Suprapubic skin (tissue), 4 donors: ENCODE results near the gene KLHDC7B. TPM values are rescaled to one million over a fixed set of nuclear protein-coding genes. Genes with fewer than 3 reads are reported as not detected.
A peak's percentile ranks its signal among the peaks of the same experiment; 100 is the strongest.

ENCODE experiments used
- DNase-seq, 2 donors: peaks; one replicate each; pipeline ENCODE4 v3.0.0-alpha.2; 2019; ENCODE audit warnings: low spot score in 2 of 2
- H3K27ac ChIP-seq: fragments of 200-600 bp; sonication (generic); one replicate; pipeline ENCODE4 v1.5.1; 2019
- H3K27me3 ChIP-seq: fragments of 200-600 bp; sonication (generic); one replicate; pipeline ENCODE4 v1.5.1; 2019
- H3K36me3 ChIP-seq: fragments of 200-600 bp; sonication (generic); one replicate; pipeline ENCODE4 v1.5.1; 2019
- H3K4me1 ChIP-seq: fragments of 200-600 bp; sonication (generic); one replicate; pipeline ENCODE4 v1.5.1; 2019
- H3K4me3 ChIP-seq: fragments of 200-600 bp; sonication (generic); one replicate; pipeline ENCODE4 v1.5.1; 2019; ENCODE audit warnings: mild to moderate bottlenecking
- H3K9me3 ChIP-seq: fragments of 200-600 bp; sonication (generic); one replicate; pipeline ENCODE4 v1.5.1; 2019
- EP300 ChIP-seq: sonication (generic); formaldehyde crosslinking; IDR thresholded peaks from one replicate; pipeline ENCODE4 v1.6.1; 2017; ENCODE audit warnings: antibody characterized with exemption
- POLR2A ChIP-seq, 2 donors: fragments of 450-650 bp; IDR thresholded peaks; one replicate each; pipeline ENCODE4 v1.6.1; 2017; ENCODE audit warnings: antibody characterized with exemption in 2 of 2, mild to moderate bottlenecking in 2 of 2, moderate library complexity in 2 of 2
- POLR2AphosphoS5 ChIP-seq, 3 donors: sonication (generic); formaldehyde crosslinking; IDR thresholded peaks; one replicate each; pipeline ENCODE4 v1.6.1; 2017; ENCODE audit warnings: antibody characterized with exemption in 3 of 3
- WGBS: methylation state at CpG from one replicate; pipeline ENCODE4 v1.1.5; 2018; 5-methylcytosine and 5-hydroxymethylcytosine counted together
- total RNA-seq, 4 donors: library from RNA; depleted of rRNA; stranded (reverse); fragments of >200 nt; gene quantifications; one replicate each; pipeline ENCODE4 v1.1.0, GENCODE V29; 2016
- TF ChIP-seq, protein P1 (sequence below), 2 donors: fragments of 200-600 bp in 1 of 2; fragments of 450-650 bp in 1 of 2; sonication (generic) in 1 of 2; IDR thresholded peaks; one replicate each; pipeline ENCODE4 v1.5.1; 2016 to 2019; ENCODE audit warnings: antibody characterized with exemption in 2 of 2, mild to moderate bottlenecking in 1 of 2, moderate library complexity in 1 of 2

The KLHDC7B gene
- total RNA-seq, 4 donors from 2014 or later, result 0.26 TPM; not detected in 3

DNA sequence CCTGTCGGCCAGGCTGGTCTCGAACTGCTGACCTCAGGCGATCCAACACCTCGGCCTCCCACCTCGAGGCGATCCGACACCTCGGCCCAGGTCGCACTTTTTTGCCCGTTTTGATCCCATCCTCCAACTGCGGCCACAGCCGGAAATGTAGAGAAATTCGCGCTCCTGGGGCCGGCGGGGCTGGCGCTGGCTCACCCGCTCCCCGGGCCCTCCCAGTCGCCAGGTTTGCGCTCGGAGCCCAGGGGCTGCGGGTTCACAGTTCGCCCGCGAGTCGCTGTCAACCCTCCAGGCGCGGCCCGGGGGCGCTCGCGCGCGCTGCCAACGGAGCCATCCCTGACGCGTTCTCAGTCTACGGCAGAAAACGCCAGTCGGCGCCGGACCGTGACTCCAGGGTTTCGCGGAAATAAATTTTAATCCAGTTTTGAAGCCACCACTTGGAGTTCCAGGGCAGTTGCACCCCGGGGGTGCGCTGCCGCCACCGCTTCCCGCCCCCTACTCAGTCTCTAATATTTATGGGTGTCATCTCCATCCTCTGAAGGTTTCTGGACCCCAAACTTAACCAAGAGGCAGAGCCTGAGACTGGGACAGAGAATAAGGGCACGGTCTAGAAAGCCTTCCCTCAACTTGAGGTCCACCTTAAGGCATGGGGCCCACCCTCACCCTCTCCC lies 1.5 kb upstream of the KLHDC7B start:
- no peaks in the 10 kb centered on the region for H3K36me3 ChIP-seq
- DNase-seq, result peak; percentile 87 to 88
- H3K27ac ChIP-seq, result peak overlapping the region; percentile 72
- peaks cover 30% of the 10 kb centered on the region for H3K27me3 ChIP-seq
- peak overlapping the region; percentile 43 for H3K4me3 ChIP-seq
- TF ChIP-seq, protein P1, sequence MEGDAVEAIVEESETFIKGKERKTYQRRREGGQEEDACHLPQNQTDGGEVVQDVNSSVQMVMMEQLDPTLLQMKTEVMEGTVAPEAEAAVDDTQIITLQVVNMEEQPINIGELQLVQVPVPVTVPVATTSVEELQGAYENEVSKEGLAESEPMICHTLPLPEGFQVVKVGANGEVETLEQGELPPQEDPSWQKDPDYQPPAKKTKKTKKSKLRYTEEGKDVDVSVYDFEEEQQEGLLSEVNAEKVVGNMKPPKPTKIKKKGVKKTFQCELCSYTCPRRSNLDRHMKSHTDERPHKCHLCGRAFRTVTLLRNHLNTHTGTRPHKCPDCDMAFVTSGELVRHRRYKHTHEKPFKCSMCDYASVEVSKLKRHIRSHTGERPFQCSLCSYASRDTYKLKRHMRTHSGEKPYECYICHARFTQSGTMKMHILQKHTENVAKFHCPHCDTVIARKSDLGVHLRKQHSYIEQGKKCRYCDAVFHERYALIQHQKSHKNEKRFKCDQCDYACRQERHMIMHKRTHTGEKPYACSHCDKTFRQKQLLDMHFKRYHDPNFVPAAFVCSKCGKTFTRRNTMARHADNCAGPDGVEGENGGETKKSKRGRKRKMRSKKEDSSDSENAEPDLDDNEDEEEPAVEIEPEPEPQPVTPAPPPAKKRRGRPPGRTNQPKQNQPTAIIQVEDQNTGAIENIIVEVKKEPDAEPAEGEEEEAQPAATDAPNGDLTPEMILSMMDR (IDR thresholded peaks at IDR 0.05), result peak in 1 of 2 donors; percentile 45
- no peak for TF ChIP-seq EP300
- peaks cover 72% of the 10 kb centered on the region for H3K4me1 ChIP-seq
- no peaks in the 10 kb centered on the region for H3K9me3 ChIP-seq
- 5% methylated on average over 18 of the region's 52 CpGs for WGBS

DNA sequence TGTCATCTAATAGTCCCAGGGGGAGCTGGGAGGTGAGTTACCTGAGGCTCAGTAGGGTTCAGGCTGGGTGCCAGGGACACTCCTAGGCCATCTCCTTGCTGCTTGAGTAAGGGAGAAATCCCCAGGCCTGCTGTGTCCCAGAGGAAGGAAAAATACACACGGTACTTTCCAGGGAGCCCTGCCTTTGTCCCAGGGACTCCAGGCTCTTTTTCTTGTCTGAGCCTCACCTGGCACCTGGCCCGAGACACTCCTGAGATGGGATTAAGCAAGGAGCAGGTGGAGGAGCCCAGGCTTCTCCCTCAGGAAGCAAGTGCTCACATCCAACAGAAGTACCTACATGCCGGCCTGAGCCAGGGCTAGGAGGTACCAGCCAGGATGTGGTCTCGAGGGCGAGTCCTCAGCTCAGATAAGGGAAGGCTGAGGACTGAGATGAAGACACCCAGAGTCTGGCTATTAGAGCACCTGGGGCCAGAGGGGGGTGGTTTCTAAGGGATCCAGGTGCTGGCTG lies 899 bp upstream of the KLHDC7B start:
- WGBS, result 37% methylated on average over 4 of the region's 5 CpGs
- Histone ChIP-seq H3K9me3 (no peaks in the 10 kb centered on the region), H3K27ac (peak overlapping the region; percentile 72), H3K27me3 (peaks cover 34% of the 10 kb centered on the region), H3K4me3 (peak overlapping the region; percentile 43), H3K36me3 (no peaks in the 10 kb centered on the region), H3K4me1 (peaks cover 66% of the 10 kb centered on the region)
- peak in 1 of 2 donors; percentile 82 for DNase-seq
- no peak for TF ChIP-seq EP300
- no peak for TF ChIP-seq POLR2AphosphoS5 (IDR thresholded peaks at IDR 0.05)
- TF ChIP-seq, protein P1 (IDR thresholded peaks at IDR 0.05), result no peak
- TF ChIP-seq POLR2A (IDR thresholded peaks at IDR 0.05), result no peak

DNA sequence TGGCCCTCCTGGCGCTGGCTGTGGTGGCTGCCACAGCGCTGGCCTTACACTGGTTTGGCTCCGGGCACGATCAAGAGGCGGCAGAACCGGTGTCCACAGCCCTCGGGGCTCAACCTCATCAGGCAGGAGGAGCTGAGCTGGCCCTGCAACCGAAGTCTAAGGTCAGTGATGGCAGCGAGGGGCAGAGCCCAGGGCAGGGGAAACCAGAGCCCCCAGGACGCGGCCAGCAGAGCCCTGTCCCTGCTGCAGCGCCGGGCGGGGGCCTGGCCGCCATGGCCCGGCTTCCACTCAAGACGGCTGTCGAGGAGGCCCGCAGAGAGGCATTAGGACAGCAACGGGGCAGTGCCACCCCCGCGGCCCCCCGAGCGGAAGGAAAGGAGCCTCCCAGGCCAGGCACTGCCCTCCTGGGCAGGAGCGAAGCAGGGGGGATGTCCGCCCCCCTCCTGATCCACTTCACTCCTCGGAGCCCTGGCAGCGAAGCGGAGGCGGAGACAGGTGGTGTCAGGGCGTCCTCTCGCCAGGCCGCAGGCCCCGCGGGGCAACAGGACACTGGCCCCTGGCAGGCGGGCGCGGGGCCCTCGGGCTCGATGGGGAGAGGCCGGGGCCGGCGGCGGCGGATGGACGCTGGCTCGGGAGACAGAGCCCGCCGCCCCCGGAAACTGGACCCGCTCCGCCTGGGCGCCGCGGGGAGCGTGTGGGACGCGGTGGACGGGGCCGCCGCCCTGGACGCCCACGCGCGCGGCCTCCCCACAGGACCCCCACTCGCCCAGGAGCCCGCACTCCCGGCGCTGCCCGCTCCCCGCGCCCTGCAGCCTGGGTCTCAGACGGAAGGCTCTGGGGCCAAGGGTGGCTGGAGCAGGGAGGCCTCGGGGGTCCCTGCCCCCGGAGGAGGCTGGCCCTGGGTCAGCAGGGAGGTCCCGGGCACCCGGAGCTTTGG lies 895 bp downstream of the KLHDC7B start:
- no peaks in the 10 kb centered on the region for H3K9me3 ChIP-seq
- peaks cover 49% of the 10 kb centered on the region for H3K4me1 ChIP-seq
- WGBS, result 52% methylated on average over 17 of the region's 78 CpGs
- no peak overlapping the region for H3K27ac ChIP-seq
- H3K4me3 ChIP-seq, result peak overlapping the region; percentile 17
- peaks cover 34% of the 10 kb centered on the region for H3K27me3 ChIP-seq
- TF ChIP-seq POLR2AphosphoS5 (IDR thresholded peaks at IDR 0.05), result no peak
- no peak for TF ChIP-seq POLR2A (IDR thresholded peaks at IDR 0.05)
- TF ChIP-seq EP300, result no peak
- TF ChIP-seq, protein P1 (IDR thresholded peaks at IDR 0.05), result no peak
- no peaks in the 10 kb centered on the region for H3K36me3 ChIP-seq
- no peak for DNase-seq

DNA sequence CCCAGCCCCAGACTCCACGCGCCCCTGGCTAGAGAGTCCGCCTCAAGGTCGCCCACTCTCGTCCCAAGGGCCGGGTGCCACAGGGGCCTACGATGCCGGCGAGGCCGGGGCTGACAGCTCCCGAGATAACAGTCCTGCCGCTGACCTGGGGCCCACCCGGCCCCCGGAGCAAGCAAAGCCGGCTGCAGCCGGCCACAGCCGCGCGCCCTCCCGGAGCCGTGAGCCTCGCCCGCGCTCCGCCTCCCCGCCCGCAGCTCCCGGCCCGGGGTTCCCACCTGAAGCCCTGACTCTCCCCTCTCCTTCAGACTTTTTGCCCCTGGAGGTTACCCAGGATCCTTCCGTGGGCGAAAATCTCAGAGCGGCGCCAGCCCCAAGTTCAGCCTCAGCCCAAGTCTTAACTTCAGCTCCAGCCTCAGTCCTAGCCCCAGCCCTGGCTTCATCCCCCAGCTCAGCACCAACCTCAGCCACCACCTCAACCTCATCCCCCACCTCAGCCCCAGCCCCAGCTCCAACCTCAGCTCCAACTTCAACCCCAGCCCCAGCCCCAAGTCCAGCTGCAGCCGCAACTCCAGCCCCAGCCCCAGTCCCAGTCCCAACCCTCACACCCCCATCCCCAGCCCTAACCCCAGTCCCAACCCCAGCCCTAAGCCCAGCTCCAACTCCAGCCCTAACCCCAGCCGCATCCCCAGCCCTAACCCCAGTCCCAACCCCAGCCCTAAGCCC lies 1.7 kb downstream of the KLHDC7B start:
- no peak for DNase-seq
- Histone ChIP-seq H3K9me3 (no peaks in the 10 kb centered on the region), H3K27me3 (peaks cover 34% of the 10 kb centered on the region), H3K4me1 (peaks cover 43% of the 10 kb centered on the region), H3K27ac (no peak overlapping the region), H3K36me3 (no peaks in the 10 kb centered on the region), H3K4me3 (peak overlapping the region; percentile 17)
- WGBS, result 49% methylated on average over 16 of the region's 35 CpGs
- TF ChIP-seq POLR2A (IDR thresholded peaks at IDR 0.05) (no peak), EP300 (no peak)
- TF ChIP-seq, protein P1 (IDR thresholded peaks at IDR 0.05), result no peak
